ENCODE measurements around the gene RNF40.
A peak's percentile ranks its signal among the peaks of the same experiment; 100 is the strongest.
"Not testable (repeated sequence)": the region's sequence is repeated elsewhere in the genome, so short reads cannot be mapped to it uniquely, and the experiment has no call there.

Gene RNF40

DNA sequence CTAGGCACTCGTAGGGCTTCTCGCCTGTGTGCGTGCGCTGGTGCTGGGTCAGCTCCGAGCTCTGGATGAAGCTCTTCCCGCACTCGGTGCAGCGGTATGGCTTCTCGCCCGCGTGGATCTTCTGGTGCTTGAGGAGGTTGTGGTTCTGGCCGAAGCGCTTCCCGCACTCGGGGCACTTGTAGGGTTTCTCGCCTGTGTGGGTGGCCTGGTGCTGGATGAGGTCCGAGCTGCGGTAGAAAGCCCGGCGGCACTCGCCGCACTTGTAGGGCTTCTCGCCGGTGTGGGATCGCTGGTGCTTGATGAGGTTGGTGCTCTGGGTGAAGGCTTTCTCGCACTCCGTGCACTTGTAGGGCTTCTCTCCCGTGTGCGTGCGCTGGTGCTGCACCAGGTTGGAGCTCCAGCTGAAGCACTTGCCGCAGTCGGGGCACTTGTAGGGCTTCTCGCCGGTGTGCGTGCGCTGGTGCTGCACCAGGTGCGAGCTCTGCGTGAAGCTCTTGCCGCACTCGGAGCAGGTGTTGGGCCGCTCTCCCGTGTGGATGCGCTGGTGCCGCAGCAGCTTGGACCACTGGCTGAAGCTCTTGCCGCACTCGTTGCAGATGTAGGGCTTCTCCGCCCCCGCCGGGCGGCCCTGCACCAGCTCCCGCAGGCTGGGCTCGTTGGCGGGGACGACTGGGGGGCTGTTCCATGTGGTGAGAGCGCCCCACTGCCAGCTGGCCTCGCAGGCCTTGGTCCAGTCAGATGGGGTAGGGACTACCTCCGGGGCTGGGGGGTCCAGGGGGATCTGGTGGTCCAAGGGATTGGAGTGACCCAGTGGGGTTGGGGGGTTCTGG lies 21.4 kb downstream of the RNF40 start:
- DNase-seq, result no peak

GRCh38 chr16:30784215-30784614 lies 22.1 kb downstream of the RNF40 start:
- DNase-seq, result no peak

DNA sequence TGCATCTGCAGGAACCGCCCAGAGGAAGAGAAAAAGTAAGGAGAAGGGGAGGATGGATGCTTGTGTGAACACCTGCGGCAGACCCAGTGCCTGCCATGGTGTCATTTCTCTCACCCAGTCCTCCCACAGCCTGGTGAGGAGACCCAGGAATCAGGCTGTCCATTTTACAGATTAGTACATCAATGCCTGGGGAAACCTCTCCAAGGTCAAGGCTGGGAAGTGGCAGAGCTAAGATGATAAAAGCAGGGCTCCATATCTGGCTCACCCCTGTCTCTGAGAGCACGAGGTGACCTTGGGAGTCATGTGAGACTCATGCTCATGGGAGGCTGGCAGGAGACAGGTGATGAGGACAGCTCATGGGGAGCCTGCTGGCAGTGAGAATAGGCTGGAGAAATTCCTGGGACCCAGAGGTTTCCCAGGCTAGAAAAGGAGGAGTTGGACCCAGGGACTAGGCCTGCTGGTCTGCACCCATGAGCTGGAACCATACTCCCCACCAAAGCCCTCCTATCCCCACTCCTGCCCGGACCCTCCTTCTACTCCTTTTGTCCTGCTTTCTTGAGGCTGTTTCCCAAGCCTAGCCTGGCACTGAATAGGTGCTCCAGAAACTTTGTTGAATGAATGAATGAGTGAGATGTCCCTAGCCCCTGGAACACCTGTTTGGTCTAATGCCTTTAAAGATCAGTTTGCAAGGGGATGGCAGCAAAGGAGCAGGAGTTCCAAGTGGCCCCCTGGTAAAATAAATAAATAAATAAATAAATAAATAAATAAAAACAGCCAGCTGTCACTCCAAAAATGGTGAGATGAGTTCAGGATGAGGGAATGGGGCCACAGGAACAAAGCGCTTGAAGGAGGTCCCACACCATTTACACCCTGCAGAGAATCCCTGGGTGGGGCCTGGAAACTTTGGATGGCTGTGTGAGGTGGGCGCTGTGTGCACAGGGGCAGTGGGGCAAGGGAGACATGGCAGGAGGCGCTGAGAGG lies 23.3 kb downstream of the RNF40 start:
- DNase-seq, result no peak

DNA sequence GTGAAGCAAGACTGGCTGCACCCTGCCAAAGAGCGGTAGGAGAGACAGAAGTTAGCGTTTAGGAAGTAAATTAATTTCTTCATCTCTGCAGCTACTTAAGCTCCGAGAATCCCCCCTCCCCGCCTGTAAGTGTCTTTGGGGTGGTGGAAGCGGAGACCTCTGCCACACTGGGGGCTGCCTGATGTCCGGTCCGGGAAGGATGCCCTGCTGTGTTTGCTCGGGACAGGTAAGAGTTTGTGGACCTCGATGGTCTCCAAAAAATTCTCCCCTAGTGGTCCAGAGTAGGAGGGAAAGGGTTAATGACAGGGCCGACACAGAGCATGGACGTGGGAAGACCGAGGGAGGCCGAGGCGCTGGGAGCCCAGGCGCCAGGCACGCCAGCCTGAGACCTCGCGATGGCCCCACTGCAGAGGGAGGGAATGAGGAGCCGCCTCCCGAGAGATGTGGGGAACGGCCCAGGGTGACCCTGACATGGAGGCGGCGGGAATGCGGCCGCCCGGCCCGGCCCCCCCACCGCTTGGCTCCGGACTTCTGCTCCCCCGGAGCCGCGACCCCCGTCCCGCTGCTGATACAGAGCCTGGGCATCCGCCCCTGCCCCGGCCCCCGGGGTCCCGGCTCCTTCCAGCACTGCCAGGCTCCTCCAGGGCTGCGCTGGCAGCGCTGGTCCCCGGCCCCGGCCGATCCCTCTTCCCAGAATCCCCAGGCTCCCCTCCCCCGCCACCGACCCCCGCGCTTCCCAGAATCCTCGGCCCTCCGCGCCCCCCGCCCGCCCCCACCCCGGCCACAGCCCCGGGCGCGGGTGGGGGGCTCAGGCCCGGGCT lies 24.2 kb downstream of the RNF40 start:
- DNase-seq, result peak; percentile 57

- peak; percentile 74 for DNase-seq
Measured at GRCh38 chr16:30786936-30787612, 25.0 kb downstream of the RNF40 start, which contains the start of gene ZNF629. ZNF629 (minus strand) TSS chr16:30787205; CDS start chr16:30784482, 2,723 bp downstream.

DNA sequence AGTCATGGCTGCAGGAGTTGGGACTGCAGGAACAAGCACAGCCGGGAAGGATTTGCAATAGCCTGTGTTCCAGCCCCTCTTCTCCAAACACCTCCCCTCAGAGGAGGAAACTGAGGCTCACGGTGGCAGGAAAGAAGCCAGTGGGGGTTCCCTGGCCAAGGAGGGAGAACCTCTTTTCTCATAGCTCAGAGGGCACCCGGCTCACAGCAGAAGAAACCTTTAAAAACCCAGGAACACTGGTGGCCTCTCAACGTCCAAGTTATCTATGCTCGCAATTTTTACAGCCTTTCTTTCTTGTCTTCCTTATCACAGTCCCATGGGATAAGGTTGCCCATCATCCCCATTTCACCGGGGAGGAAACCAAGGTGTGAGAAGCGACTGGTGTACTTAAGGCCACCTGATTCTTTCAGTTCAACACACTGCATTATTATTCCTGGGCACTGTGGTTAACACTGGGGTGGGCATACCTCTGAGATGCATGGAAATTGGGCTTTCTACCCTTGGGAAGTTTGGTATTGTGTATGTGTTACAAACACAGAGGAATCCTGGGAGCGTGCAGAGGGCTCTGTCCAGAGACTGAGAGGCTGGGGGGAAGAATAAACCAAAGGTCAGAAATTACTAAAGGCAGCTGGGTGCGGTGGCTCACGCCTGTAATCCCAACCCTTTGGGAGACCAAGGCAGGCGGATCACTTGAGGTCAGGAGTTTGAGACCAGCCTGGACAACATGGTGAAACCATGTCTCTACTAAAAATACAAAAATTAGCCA lies 25.7 kb downstream of the RNF40 start:
- DNase-seq, result no peak

GRCh38 chr16:30793508-30794069 lies 31.5 kb downstream of the RNF40 start:
- no peak for DNase-seq

- DNase-seq, result no peak
Measured at GRCh38 chr16:30794634-30795033, 32.5 kb downstream of the RNF40 start.

GRCh38 chr16:30797670-30798309 lies 35.7 kb downstream of the RNF40 start:
- no peak for DNase-seq

DNA sequence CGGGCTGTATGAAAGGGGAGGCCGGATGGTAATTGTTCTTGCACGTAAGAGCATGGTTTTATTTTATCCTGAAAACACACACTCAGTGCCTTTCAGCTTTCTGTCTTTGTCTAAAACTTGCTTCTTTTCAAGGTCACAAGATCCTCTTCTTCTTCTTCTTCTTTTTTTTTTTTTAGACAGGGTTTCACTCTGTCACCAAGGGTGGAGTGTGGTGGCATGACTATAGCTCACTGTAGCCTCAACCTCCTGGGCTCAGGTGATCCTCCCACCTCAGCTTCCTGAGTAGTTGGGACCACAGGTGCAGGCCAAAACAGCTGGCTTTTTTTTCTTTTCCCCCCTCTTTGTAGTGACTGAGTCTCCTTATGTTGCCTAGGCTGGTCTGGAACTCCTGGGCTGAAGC lies 40.8 kb downstream of the RNF40 start:
- no peak for DNase-seq

DNA sequence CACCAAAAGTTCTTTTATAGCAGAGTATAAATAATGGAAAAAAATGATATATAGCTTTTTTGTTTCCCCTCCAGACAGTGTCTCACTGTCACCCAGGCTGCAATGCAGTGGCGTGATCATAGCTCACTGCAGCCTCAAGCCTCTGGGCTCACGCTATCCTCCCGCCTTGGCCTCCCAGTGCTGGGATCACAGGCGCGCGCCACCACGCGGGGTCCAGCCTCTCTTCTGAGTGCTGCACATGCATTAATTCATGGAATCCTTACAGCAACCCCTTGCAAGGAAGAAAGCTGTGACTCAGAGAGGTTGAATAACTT lies 42.9 kb downstream of the RNF40 start:
- no peak for DNase-seq

DNA sequence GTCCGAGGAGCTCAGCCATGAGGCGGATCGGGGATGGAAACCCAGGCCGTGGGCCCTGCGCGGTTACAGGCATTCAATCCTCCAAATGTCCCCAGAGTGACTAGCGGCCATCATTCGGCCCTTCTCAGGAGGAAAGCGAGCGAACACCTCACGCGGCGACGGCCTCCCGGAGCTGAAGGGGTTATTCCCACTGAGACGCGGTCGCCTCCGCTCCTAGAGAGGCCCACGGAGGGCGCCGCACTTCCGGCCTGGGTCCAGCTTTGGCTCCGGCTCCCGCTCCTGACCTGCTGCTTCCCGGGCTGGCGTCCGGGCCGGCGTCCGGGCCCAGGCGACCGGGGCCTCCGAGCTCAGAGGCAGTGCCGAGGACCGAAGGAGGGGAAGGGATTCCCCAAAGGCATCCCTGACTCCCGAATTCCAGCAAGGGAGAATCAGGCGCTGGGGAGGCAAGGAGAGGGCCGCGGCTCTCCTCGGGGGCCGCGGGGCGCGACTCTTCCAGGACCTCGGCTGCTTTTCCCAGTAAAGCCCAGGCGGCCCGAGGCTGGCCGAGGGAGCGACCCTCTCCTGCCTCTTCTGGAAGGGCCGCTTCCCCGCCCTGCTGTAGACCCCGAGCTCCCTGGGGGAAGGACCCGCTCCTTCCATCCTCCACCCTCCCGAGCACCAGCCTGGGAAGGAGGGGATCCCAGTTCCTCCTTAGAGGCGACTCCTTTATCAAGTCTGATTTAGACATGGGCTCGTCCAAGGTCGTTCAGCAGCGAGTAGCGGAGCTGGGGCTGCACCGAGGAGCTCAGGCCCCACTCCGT lies 43.4 kb downstream of the RNF40 start:
- peak; percentile 78 for DNase-seq

DNA sequence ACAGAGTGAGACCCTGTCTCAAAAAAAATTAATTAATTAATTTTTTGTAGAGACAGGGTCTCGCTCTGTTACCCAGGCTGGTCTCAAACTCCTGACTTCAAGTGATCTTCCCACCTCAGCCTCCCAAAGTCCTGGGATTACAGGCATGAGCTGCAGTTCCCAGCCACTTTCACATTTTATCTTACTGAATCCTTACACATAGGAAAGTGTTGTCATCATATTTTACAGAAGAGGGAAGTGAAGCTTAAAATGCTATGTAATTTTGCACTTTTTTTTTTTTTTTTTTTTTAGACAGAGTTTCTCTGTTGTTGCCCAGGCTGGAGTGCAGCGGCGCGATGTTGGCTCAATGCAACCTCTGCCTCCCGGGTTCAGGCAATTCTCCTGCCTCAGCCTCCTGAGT lies 46.0 kb downstream of the RNF40 start:
- no peak for DNase-seq

DNA sequence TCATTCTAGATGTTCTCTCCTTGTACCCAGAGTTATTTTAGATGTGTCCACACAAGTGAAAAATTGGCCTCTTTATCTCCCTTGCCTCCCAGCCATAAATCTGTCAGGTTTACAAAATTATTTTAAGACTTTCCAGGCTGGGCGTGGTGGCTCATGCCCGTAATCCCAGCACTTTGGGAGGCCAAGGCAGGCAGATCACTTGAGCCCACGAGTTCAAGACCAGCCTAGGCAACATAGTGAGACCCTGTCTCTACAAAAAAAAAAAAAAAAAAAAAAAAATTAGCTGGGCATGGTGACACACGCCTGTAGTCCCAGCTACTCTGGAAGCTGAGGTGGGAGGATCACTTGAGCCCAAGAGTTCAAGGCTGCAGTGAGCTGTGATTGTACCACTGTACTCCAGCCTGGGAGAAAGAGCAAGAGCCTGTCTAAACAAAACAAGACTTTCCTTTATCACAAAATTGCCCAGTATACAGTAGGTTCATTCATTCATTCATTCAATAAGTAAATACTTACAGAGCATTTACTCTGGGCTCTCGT lies 46.8 kb downstream of the RNF40 start:
- not testable (repeated sequence) for DNase-seq

- not testable (repeated sequence) for DNase-seq
Measured at GRCh38 chr16:30809675-30810074, 47.6 kb downstream of the RNF40 start.

DNA sequence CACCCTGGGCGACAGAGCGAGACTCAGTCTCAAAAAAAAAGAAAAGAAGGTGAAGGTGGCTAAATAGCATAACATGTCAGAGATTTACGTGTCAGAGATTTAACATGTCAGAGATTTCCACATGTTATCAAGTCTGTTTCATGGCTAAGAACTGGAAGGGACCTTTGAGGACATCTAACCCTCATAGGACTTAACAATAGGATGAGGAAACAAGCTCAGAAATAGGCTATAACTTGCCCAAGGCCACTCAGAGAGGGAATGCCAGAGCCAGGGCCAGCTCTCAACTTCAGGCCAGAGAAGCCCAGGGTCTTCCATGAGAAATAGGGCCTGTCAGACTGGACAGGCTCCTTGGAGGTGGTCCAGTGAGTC lies 51.7 kb downstream of the RNF40 start:
- DNase-seq, result no peak

DNA sequence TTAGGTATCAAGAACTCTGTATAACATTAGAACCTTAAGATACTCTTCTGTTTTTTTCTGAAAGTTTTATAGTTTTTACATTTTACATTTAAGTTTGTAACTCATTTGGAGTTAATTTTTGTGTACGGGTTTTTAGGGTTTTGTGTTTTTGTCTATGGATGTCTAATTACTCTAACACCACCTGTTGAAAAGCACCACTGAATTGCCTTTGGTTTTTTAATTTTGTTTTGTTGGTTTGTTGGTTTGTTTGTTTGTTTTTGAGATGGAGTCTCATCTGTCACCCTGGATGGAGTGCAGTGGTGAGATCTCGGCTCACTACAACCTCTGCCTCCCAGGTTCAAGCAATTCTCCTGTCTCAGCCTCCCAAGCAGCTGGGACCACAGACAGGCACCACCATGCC lies 54.6 kb downstream of the RNF40 start:
- no peak for DNase-seq

GRCh38 chr16:30820952-30821421 lies 58.9 kb downstream of the RNF40 start:
- DNase-seq, result no peak

GRCh38 chr16:30821441-30821840 lies 59.3 kb downstream of the RNF40 start:
- not testable (repeated sequence) for DNase-seq
